ENCODE data around the gene RING1. TPM values are rescaled to one million over a fixed set of nuclear protein-coding genes. Genes with fewer than 3 reads are reported as not detected.

The RING1 gene
- total and polyA plus RNA-seq, 2 experiments from 2014 or later = 6.4 to 16.0 TPM

GRCh38 chr6:33202799-33203198, 5.5 kb upstream of the RING1 start:
- H3K4me3 ChIP-seq = no peak overlapping the region
- ATAC-seq (no peak), DNase-seq (ENCODE audit: low spot score) (no peak)
- Mint-ChIP-seq H3K27ac (no peak overlapping the region), H3K9me3 (no peaks in the 10 kb centered on the region; the same call in 1 of the 3 replicates), H3K4me3 (peak overlapping the region; percentile 100), H3K36me3 (ENCODE audit: low read depth) (peaks cover 26% of the 10 kb centered on the region), H3K27me3 (ENCODE audit: insufficient read depth, low read depth, poor library complexity) (peaks cover 41% of the 10 kb centered on the region), H3K4me1 (peaks cover 67% of the 10 kb centered on the region)
- H3K9me2 ChIP-seq (ENCODE audit: insufficient read depth) = no peaks in the 10 kb centered on the region
- peaks cover 35% of the 10 kb centered on the region for H3F3A ChIP-seq (replicated peaks; ENCODE audit: low read depth)
- H3K36me3 ChIP-seq (ENCODE audit: insufficient read depth) = peaks cover 11% of the 10 kb centered on the region; the same call in 1 of the 2 replicates
- H2AFZ ChIP-seq = no peak overlapping the region
- peaks cover 25% of the 10 kb centered on the region for H4K20me1 ChIP-seq (replicated peaks; ENCODE audit: insufficient read depth)
- H3K27me3 ChIP-seq (ENCODE audit: insufficient read depth) = peaks cover 29% of the 10 kb centered on the region
- peaks cover 23% of the 10 kb centered on the region for H3K79me2 ChIP-seq (replicated peaks; ENCODE audit: insufficient read depth)
- peaks cover 28% of the 10 kb centered on the region for H3K4me1 ChIP-seq (ENCODE audit: insufficient read depth)
- no peak for TF ChIP-seq NANOG (IDR thresholded peaks at IDR 0.05; ENCODE audit: borderline replicate concordance)
- TF ChIP-seq POLR2AphosphoS5 (IDR thresholded peaks at IDR 0.05; ENCODE audit: low read depth) = no peak
- TF ChIP-seq EZH2phosphoT487 (IDR thresholded peaks at IDR 0.05; ENCODE audit: unreplicated experiment) = no peak
- no peak for TF ChIP-seq ZNF331 (CRISPR knock-in tag; IDR thresholded peaks at IDR 0.05; ENCODE audit: low read depth)
- no peak for TF ChIP-seq ETS1 (IDR thresholded peaks at IDR 0.05)
- H3K4me2 ChIP-seq = no peak overlapping the region
- H3K27ac ChIP-seq (ENCODE audit: low read depth) = no peak overlapping the region

GRCh38 chr6:33203443-33204164, 4.7 kb upstream of the RING1 start:
- H3K4me2 ChIP-seq = peak overlapping the region; percentile 96
- peak overlapping the region; percentile 70; the same call in 1 of the 2 replicates for H3K27ac Mint-ChIP-seq
- H3F3A ChIP-seq (replicated peaks; ENCODE audit: low read depth) = peaks cover 31% of the 10 kb centered on the region
- H3K4me3 ChIP-seq = peak overlapping the region; percentile 98
- peaks cover 11% of the 10 kb centered on the region; the same call in 1 of the 2 replicates for H3K36me3 ChIP-seq (ENCODE audit: insufficient read depth)
- H3K4me3 Mint-ChIP-seq = peak overlapping the region; percentile 100
- ATAC-seq (no peak), DNase-seq (ENCODE audit: low spot score) (no peak)
- peaks cover 23% of the 10 kb centered on the region for H3K79me2 ChIP-seq (replicated peaks; ENCODE audit: insufficient read depth)
- no peak overlapping the region for H3K27ac ChIP-seq (ENCODE audit: low read depth)
- H3K9me2 ChIP-seq (ENCODE audit: insufficient read depth) = no peaks in the 10 kb centered on the region
- H3K9me3 Mint-ChIP-seq = no peaks in the 10 kb centered on the region; the same call in 1 of the 3 replicates
- peaks cover 18% of the 10 kb centered on the region for H4K20me1 ChIP-seq (replicated peaks; ENCODE audit: insufficient read depth)
- peaks cover 41% of the 10 kb centered on the region for H3K27me3 Mint-ChIP-seq (ENCODE audit: insufficient read depth, low read depth, poor library complexity)
- peaks cover 28% of the 10 kb centered on the region for H3K4me1 ChIP-seq (ENCODE audit: insufficient read depth)
- peaks cover 32% of the 10 kb centered on the region for H3K27me3 ChIP-seq (ENCODE audit: insufficient read depth)
- H3K36me3 Mint-ChIP-seq (ENCODE audit: low read depth) = peaks cover 26% of the 10 kb centered on the region
- H2AFZ ChIP-seq = no peak overlapping the region
- H3K4me1 Mint-ChIP-seq = peaks cover 59% of the 10 kb centered on the region
- TF ChIP-seq NANOG (IDR thresholded peaks at IDR 0.05; ENCODE audit: borderline replicate concordance) (no peak), EZH2 (IDR thresholded peaks at IDR 0.05; ENCODE audit: low read depth, unreplicated experiment) (no peak), ZNF331 (CRISPR knock-in tag; IDR thresholded peaks at IDR 0.05; ENCODE audit: low read depth) (no peak), POLR2AphosphoS5 (IDR thresholded peaks at IDR 0.05; ENCODE audit: low read depth) (no peak), ETS1 (IDR thresholded peaks at IDR 0.05) (no peak), ZNF462 (CRISPR knock-in tag; IDR thresholded peaks at IDR 0.05) (no peak), CTCF (conservative IDR thresholded peaks at IDR 0.05; ENCODE audit: low read depth in 2 of 2) (no peak), STAT1 (IDR thresholded peaks at IDR 0.05; ENCODE audit: unreplicated experiment) (no peak), CREB1 (CRISPR knock-in tag; IDR thresholded peaks at IDR 0.05; ENCODE audit: low read depth) (no peak)

Data from GM23338 (cell line).